Measurements from ENCODE around the gene CDCA8.
"Not testable (repeated sequence)": the region's sequence is repeated elsewhere in the genome, so short reads cannot be mapped to it uniquely, and the experiment has no call there.

Gene CDCA8

GRCh38 chr1:37673920-37674319 is 18.4 kb upstream of the CDCA8 start:
- no peak for DNase-seq

- DNase-seq, result no peak
These were observed 15.8 kb upstream of the CDCA8 start for GRCh38 chr1:37676281-37677142.

GRCh38 chr1:37677143-37677439 is 15.2 kb upstream of the CDCA8 start:
- no peak for DNase-seq

GRCh38 chr1:37677808-37678207 is 14.5 kb upstream of the CDCA8 start:
- no peak for DNase-seq

- DNase-seq, result no peak
These were observed 11.4 kb upstream of the CDCA8 start for GRCh38 chr1:37680933-37681332.

GRCh38 chr1:37682334-37682987 is 9.9 kb upstream of the CDCA8 start:
- DNase-seq, result peak; percentile 60

GRCh38 chr1:37684182-37684581 is 8.1 kb upstream of the CDCA8 start:
- DNase-seq, result not testable (repeated sequence)

GRCh38 chr1:37685722-37686121 is 6.6 kb upstream of the CDCA8 start:
- DNase-seq, result no peak

GRCh38 chr1:37687764-37688163 is 4.6 kb upstream of the CDCA8 start:
- not testable (repeated sequence) for DNase-seq

GRCh38 chr1:37688926-37689325 is 3.4 kb upstream of the CDCA8 start:
- no peak for DNase-seq

GRCh38 chr1:37691497-37692077 is 729 bp upstream of the CDCA8 start:
- peak; percentile 21 for DNase-seq

- no peak for DNase-seq
These were observed 489 bp downstream of the CDCA8 start for GRCh38 chr1:37692834-37693175.

GRCh38 chr1:37697090-37697489 is 4.8 kb downstream of the CDCA8 start:
- DNase-seq, result no peak

GRCh38 chr1:37697737-37698136 is 5.4 kb downstream of the CDCA8 start:
- DNase-seq, result no peak

GRCh38 chr1:37699147-37699546 is 6.8 kb downstream of the CDCA8 start:
- DNase-seq, result no peak

- DNase-seq, result no peak
These were observed 8.7 kb downstream of the CDCA8 start for GRCh38 chr1:37701051-37701450.

GRCh38 chr1:37703061-37703460 is 10.7 kb downstream of the CDCA8 start:
- no peak for DNase-seq

- DNase-seq, result peak; percentile 74
These were observed 12.7 kb downstream of the CDCA8 start for GRCh38 chr1:37704966-37705365.

GRCh38 chr1:37705399-37705798 is 13.1 kb downstream of the CDCA8 start:
- DNase-seq, result no peak

- DNase-seq, result no peak
These were observed 16.2 kb downstream of the CDCA8 start for GRCh38 chr1:37708471-37708870.

- DNase-seq, result no peak
These were observed 21.9 kb downstream of the CDCA8 start for GRCh38 chr1:37714226-37714625.

GRCh38 chr1:37714689-37715088 is 22.4 kb downstream of the CDCA8 start:
- no peak for DNase-seq

- no peak for DNase-seq
These were observed 24.0 kb downstream of the CDCA8 start for GRCh38 chr1:37716321-37716720.

- DNase-seq, result no peak
These were observed 25.3 kb downstream of the CDCA8 start for GRCh38 chr1:37717631-37718030.

All from fibroblast of skin of right biceps (primary cell).